Activated gamma-delta T cell (primary cell): ENCODE data around the gene LOXL1.

Experiments used
- DNase-seq: peaks from one replicate; lab custom pipeline; 2025; lab: John Stamatoyannopoulos, UW

LOXL1 gene

GRCh38 chr15:73978896-73979295, 52.6 kb downstream of the LOXL1 start:
- DNase-seq = no peak

DNA sequence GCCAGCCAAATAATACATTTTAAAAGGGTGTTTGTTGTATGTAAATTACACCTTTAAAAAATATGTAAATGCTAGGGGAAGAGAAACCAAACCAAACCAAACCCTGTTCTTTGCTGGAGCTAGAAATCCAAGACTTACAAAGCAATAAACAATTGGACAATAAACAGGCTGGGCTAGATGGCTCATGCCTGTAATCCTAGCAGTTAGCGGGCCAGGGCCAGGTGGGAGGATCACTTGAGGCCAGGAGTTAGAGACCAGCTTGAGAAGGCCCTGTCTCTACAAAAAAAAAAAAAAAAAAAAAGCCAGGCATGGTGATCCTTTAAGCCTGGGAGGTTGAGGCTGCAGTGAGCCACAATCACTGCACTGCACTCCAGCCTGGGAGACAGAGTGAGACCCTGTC, 53.4 kb downstream of the LOXL1 start:
- no peak for DNase-seq

GRCh38 chr15:73981761-73982221, 55.5 kb downstream of the LOXL1 start:
- no peak for DNase-seq

DNA sequence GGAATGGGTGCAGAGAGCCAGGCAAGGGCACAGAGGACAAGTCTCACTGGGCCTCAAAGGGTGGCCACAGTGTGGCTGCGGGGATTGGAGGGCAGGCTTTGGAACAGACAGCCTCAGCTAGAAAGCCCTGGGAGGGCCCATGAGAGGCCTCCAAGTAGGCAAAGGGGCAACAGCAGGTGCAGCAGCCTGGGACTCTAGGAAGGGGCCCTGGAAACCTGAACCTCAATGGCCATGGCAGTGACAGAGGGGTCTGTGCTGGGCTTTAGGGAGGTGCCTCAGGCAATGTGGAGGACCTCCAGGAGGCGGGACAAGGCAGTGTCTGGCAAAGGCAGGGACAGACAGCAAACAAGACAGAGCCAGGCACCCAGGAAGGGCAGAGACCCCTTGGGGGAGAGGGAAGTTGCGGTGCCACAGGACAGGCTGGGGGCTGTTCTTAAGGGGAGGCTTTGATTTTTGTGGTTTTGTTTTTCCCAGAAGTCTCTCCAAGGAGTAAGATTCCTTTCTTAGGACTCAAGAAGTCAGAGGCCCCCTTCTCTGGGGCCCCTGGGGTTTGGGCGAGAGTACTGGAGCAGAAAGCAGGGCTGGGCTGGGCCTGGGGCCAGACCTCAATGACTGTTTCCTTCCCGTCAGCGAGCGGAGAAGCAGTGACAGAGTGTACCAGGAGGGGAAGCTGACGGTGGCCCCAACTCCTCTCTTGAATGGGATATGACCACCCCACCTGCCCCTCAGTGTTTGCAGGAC, 56.1 kb downstream of the LOXL1 start:
- DNase-seq = no peak

GRCh38 chr15:73983211-73983727, 57.0 kb downstream of the LOXL1 start:
- no peak for DNase-seq

- DNase-seq = no peak
Measured at GRCh38 chr15:73983773-73984172, 57.5 kb downstream of the LOXL1 start.

DNA sequence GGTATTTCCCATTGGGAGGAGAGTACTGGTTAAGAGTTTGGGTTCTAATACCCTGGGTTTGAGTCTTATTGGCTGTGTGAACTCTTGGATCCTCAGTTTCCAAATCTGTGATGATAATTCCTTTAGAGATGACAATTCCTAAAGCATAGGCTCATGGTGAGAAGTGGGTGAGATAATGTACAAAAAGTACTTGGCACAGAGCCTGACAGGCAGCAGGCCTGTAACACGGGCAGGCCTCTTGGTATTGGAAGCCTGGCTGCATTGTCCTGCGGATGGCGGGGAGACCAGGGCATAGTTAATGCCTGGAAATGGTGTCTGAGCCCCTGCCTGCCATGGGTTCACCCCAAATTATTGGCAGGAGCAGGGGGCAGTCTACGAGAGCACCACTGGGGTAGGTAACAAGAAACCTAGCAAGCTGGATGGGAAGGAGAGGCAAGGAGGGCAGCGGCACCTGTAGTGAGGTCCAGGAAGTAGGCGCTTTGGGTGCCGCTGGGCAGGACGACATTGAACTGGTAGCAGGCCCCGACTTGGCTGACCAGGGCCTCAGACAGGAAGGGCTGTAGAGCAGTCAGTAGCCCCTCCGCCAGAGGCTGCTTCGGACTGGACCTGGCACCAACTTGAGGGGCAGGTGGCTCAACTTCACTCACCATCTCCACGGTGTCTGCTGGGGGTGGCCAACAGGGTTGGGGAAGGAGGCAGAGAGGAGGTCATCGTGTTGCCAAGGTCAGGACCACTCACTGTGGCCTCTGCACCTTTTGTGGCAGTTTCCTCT, 58.1 kb downstream of the LOXL1 start:
- no peak for DNase-seq

DNA sequence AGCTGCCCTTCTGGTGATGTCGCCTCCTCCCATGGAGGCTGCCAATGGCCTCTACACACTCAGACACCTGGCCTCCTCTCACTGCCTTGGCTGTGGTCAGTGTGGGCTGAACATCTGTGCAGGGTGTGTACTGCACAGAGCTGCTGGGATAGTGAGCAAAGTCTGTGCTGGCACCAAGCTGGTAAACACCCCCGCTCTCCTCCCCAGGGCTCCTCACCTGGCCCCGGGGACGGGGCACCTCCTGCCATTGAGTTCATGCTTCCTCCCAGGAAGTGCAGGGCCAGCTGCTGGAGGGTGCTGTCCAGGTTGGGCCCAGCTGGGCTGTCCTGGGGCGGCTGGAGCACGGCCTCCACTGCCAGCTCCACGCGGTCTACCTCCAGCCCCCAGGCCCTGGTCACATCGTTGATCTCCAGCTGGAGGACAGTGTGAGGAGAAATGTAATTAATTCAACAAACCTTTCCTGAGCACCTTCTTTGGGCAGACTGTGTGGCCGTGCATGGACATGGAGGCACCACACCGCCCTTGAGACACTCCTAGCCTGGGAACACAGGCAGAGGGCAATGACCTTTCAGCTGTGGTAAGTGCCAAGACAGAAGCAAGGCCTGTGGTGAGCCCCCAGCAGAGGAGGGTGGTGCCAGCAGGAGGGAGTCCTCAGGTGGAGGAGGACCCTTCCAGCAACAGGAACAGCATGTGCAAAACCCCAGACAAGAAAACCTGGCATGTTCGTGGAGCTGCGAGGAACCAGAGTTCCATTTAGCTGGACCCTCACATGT, 59.0 kb downstream of the LOXL1 start:
- no peak for DNase-seq

- no peak for DNase-seq
Measured at GRCh38 chr15:73986055-73986775, 60.0 kb downstream of the LOXL1 start.

DNA sequence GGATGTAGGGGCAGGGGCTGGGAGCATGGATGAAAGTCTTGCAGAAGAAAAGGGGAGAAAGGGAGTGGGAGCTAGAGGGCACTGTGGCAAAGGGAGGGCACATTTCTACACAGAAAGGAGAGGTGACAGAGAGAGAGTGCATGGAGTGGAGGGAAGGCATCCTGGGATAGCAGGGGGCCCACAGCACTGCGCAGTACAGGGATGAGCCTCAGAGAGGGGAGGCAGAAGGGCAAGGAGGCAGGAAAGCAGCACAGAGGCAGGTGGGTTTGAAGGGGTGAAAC, 60.5 kb downstream of the LOXL1 start:
- no peak for DNase-seq

GRCh38 chr15:73987250-73987649, 61.0 kb downstream of the LOXL1 start:
- DNase-seq = no peak

GRCh38 chr15:73987681-73988444, 61.6 kb downstream of the LOXL1 start:
- DNase-seq = no peak

DNA sequence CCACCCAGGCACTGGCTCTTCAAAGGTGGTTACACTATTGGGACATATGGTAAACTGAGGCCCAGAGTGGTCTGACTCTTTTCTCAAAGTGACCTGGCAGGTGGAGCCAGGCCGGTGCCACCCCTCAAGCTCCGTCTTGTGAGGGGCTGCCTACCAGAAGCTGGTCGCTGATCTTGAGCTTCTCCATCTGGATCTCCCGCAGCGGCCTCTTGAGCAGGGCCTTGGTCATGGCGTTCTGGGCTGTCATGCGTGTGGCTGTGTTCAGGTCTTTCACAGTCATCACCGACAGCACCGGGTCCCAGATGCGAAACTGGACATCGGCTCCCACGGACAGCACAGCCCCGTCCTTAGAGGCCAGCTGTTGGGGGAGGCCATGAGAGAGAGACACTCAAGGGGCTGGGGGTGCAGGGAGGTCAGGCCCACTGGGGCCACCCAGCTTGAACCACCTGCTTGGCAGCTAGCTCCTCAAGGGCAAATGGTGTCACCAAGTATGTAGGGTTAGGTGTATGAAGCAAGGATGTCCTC, 62.2 kb downstream of the LOXL1 start:
- DNase-seq = no peak

DNA sequence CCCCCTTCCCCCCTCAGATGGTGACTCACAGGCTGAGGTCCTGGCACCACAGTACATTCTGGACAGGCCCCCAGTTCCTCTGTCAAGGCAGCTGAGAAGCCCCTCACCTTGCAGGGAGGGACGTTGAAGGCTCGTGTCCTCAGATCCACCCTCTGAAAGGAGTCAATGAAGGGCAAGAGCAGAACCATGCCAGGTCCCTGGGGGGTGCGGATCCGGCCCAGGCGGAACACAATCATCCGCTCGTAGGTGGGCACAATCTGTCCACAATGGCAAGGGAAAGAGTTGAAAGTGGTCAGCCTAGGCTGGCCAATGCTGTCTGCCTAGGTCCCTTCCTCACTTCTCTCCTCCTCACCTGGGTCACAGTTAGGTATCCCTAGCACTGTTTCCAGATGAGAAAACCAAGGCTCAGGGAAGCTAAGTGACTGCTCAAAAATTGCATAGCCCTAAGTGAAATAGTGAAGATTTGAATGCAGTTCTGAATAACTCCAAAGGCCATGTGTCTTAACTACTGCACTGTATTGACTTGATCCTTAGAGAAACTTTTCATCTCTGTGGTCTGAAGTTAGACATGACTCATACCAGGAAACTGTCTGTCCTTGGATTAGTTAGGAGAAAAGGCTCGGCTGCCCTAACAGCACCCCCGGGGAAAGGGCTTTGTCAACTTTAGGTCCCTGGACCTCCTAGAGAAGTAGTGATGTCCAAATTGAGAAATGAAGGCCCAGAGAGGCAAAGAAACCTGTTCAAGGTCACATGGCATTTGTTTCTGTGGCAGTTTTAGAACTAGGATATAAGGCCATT, 62.9 kb downstream of the LOXL1 start:
- no peak for DNase-seq

DNA sequence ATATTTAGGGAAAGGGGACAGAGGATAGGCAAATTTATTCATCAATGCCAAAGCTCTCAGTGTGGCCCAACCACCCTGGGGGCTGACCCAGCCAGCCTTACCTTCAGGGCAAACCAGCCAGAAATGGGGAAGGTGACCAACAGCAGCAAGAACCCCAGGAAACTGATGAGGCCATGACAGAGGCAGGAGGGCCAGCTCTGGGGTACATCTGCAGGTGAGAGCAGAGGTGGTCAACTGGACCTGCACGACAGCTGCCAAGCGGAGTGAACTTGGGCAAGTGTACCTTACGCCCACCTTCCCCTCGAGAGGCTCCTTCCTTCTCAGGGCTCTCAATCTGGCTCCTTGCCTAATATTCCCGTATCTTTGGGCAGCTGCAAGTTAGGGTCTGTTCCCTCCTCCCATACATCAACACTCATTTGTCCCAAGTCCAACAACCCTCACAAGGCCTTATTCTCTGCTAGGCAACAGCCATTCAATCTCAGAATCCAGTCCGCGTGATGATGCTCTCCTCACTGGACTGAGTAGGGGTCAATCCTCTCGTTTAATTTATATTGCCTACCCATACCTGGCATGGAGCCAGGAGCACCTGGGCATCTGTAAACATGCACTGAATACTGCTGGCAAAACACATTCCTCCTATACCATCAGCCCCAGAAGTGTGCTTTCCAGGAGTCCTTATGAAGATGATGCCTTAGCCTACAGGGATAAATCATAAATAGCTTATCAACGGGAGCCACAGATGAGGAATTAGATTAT, 64.2 kb downstream of the LOXL1 start:
- DNase-seq = no peak

DNA sequence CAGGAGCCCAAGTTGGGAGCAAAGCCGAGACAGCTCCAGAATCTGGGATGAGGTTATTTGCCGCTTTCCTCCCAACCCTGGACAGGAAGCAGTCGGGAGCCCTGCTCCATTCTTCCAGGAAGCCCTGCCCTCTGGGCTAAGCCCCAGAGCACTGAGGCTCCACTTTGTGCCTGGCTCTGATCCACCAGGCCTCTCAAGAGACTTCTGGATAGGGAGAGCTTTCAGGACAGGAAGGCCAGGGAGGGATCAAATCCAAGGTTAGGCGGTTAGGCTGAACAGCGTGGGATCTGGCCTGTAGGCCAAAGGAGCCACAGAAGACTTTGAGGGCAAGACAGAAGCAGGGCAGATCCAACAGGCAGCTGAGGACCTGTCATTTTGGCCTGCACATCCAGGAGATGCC, 65.0 kb downstream of the LOXL1 start:
- DNase-seq = no peak

DNA sequence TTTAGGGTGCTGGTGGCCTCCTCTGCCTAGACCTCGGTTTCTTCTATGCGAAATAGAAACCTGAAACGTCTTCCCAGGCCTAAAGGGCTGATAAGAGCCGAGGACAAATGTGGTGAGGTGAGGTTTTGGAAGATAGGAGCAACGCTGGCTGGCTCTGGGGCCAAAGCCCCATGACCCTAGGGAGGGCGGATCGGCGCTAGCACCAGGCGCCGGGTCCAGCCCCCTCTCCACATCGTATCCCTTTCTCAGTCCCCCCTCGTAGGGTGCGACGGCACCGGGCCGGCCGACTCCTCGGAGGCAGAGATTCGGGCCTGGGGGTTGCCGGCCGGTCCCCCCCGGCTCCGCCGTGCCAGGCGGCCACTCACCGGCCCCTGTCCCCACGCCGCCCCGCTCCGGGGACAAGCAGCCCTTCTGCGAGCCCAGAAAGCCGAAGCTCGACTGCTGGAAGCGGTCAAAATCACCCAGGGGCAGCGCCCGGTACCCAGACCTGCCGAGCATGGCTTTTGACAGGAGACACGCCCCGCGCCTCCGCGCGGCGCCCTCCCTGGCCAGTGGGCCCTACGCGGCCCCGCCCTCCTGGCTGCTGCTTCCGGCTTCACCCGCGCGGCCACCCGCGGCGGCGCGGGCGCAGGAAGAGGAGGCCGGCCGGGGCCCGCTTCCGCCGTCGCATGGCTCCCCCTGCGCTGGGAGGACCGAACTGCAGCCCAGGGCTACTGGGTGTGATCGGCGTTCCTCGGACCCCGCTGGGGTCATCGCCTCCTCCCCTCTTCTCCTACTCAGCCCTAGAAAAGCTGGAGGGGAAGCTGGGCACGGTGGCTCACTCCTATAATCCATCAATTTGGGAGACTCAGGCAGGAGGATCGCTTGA, 65.7 kb downstream of the LOXL1 start, which contains the start of gene STOML1:
TSS of gene STOML1 (minus strand) at position 570 of the 868 bp plus-strand sequence. CDS start at position 498, 72 bp downstream.
- peak; percentile 94 for DNase-seq

- DNase-seq = no peak
Measured at GRCh38 chr15:73992594-73992898, 66.3 kb downstream of the LOXL1 start.
